Lower leg skin (tissue), 4 donors: ENCODE results near the gene NLGN4Y. TPM values are rescaled to one million over a fixed set of nuclear protein-coding genes. Genes with fewer than 3 reads are reported as not detected.

ENCODE experiments used
- DNase-seq, 2 donors: peaks; one replicate each; pipeline ENCODE4 v3.0.0-alpha.2; 2019; ENCODE audit warnings: low spot score in 2 of 2
- H3K4me3 ChIP-seq: fragments of 200-600 bp; sonication (generic); 2 replicates; pipeline ENCODE4 v1.5.1; 2017; ENCODE audit warnings: mild to moderate bottlenecking, low read depth; ENCODE audit not compliant: poor library complexity, severe bottlenecking
- POLR2A ChIP-seq, 2 donors: fragments of 450-650 bp; IDR thresholded peaks; one replicate each; pipeline ENCODE4 v1.6.1; 2016 to 2017; ENCODE audit warnings: antibody characterized with exemption in 2 of 2, mild to moderate bottlenecking in 1 of 2, moderate library complexity in 1 of 2
- WGBS, 2 donors: methylation state at CpG; one replicate each; pipeline ENCODE4 v1.1.5; 2018; 5-methylcytosine and 5-hydroxymethylcytosine counted together
- intact Hi-C: fragments of 100-400 bp; cut with DNase I; formaldehyde crosslinking; loops from one replicate; pipeline ENCODE4 v1.15.0; 2023; ENCODE audit warnings: low total_unique reads
- total RNA-seq, 4 donors: library from RNA; depleted of rRNA; stranded (reverse); fragments of >200 nt; gene quantifications; one replicate each; pipeline ENCODE4 v1.1.0, GENCODE V29; 2016
- TF ChIP-seq, protein P1 (sequence below), 3 donors: fragments of 450-650 bp; IDR thresholded peaks; one replicate each; pipeline ENCODE4 v1.5.1; 2016; ENCODE audit warnings: antibody characterized with exemption in 3 of 3, mild to moderate bottlenecking in 3 of 3, moderate library complexity in 2 of 3

NLGN4Y gene
- total RNA-seq, 4 donors from 2014 or later = 12.4 to 19.7 TPM; not detected in 2

- DNase-seq = no peak
- no peak overlapping the region for H3K4me3 ChIP-seq
- WGBS, 2 donors = 65% methylated on average over 2 of the region's 2 CpGs; no CpG with 5 or more reads in 1 of the 2 donors
- TF ChIP-seq, protein P1, sequence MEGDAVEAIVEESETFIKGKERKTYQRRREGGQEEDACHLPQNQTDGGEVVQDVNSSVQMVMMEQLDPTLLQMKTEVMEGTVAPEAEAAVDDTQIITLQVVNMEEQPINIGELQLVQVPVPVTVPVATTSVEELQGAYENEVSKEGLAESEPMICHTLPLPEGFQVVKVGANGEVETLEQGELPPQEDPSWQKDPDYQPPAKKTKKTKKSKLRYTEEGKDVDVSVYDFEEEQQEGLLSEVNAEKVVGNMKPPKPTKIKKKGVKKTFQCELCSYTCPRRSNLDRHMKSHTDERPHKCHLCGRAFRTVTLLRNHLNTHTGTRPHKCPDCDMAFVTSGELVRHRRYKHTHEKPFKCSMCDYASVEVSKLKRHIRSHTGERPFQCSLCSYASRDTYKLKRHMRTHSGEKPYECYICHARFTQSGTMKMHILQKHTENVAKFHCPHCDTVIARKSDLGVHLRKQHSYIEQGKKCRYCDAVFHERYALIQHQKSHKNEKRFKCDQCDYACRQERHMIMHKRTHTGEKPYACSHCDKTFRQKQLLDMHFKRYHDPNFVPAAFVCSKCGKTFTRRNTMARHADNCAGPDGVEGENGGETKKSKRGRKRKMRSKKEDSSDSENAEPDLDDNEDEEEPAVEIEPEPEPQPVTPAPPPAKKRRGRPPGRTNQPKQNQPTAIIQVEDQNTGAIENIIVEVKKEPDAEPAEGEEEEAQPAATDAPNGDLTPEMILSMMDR (IDR thresholded peaks at IDR 0.05) = no peak
- TF ChIP-seq POLR2A (IDR thresholded peaks at IDR 0.05) = no peak
- intact Hi-C loops = no loop called here
Measured at GRCh38 chrY:14798010-14798409, 273.7 kb downstream of the NLGN4Y start.

- 52% methylated on average over 2 of the region's 2 CpGs; no CpG with 5 or more reads in 1 of the 2 donors for WGBS, 2 donors
- H3K4me3 ChIP-seq = no peak overlapping the region
- TF ChIP-seq, protein P1 (IDR thresholded peaks at IDR 0.05) = no peak
- no peak for TF ChIP-seq POLR2A (IDR thresholded peaks at IDR 0.05)
- intact Hi-C loops = no loop called here
- DNase-seq = no peak
Measured at GRCh38 chrY:14801096-14801495, 276.8 kb downstream of the NLGN4Y start.

GRCh38 chrY:14802125-14802524 is 277.8 kb downstream of the NLGN4Y start:
- 54% methylated on average over 3 of the region's 3 CpGs; no CpG with 5 or more reads in 1 of the 2 donors for WGBS, 2 donors
- TF ChIP-seq, protein P1 (IDR thresholded peaks at IDR 0.05) = no peak
- TF ChIP-seq POLR2A (IDR thresholded peaks at IDR 0.05) = no peak
- no peak for DNase-seq
- intact Hi-C loops = no loop called here
- H3K4me3 ChIP-seq = no peak overlapping the region

- TF ChIP-seq, protein P1 (IDR thresholded peaks at IDR 0.05) = no peak
- no peak for TF ChIP-seq POLR2A (IDR thresholded peaks at IDR 0.05)
- intact Hi-C loops = no loop called here
- no peak for DNase-seq
- no peak overlapping the region for H3K4me3 ChIP-seq
Measured at GRCh38 chrY:14804041-14804440, 279.7 kb downstream of the NLGN4Y start.

- no peak for DNase-seq
- intact Hi-C loops = no loop called here
- H3K4me3 ChIP-seq = no peak overlapping the region
- TF ChIP-seq, protein P1 (IDR thresholded peaks at IDR 0.05) = no peak
- no peak for TF ChIP-seq POLR2A (IDR thresholded peaks at IDR 0.05)
Measured at GRCh38 chrY:14818452-14818851, 294.1 kb downstream of the NLGN4Y start.

GRCh38 chrY:14822201-14822600 is 297.9 kb downstream of the NLGN4Y start:
- 25% methylated on average over 2 of the region's 2 CpGs; no CpG with 5 or more reads in 1 of the 2 donors for WGBS, 2 donors
- intact Hi-C loops = no loop called here
- DNase-seq = no peak
- TF ChIP-seq POLR2A (IDR thresholded peaks at IDR 0.05) = no peak
- TF ChIP-seq, protein P1 (IDR thresholded peaks at IDR 0.05) = no peak
- no peak overlapping the region for H3K4me3 ChIP-seq
